ENCODE results near the gene BBS1.
"Not testable (repeated sequence)": the region's sequence is repeated elsewhere in the genome, so short reads cannot be mapped to it uniquely, and the experiment has no call there.

Gene BBS1

GRCh38 chr11:66540598-66540997, 30.2 kb downstream of the BBS1 start:
- not testable (repeated sequence) for H3K4me3 Mint-ChIP-seq; H3K27me3 Mint-ChIP-seq; ATAC-seq (replicated peaks; ENCODE audit: extremely low read depth, poor library complexity, severe bottlenecking); H3K9me3 Mint-ChIP-seq; DNase-seq (ENCODE audit: low spot score in 2 of 2); H3K27ac Mint-ChIP-seq (ENCODE audit: low read depth)
- Mint-ChIP-seq H3K36me3 (ENCODE audit: insufficient read depth) (peaks cover 34% of the 10 kb centered on the region), H3K4me1 (peaks cover 45% of the 10 kb centered on the region)

GRCh38 chr11:66541892-66542291, 31.5 kb downstream of the BBS1 start:
- H3K4me3 Mint-ChIP-seq = peak overlapping the region; percentile 16
- DNase-seq (ENCODE audit: low spot score in 2 of 2) (no peak), ATAC-seq (replicated peaks; ENCODE audit: extremely low read depth, poor library complexity, severe bottlenecking) (no peak)
- H3K4me1 Mint-ChIP-seq = peaks cover 42% of the 10 kb centered on the region
- peaks cover 26% of the 10 kb centered on the region for H3K36me3 Mint-ChIP-seq (ENCODE audit: insufficient read depth)
- H3K9me3 Mint-ChIP-seq = no peaks in the 10 kb centered on the region
- H3K27me3 Mint-ChIP-seq = no peaks in the 10 kb centered on the region
- H3K27ac Mint-ChIP-seq (ENCODE audit: low read depth) = peak overlapping the region; percentile 82

GRCh38 chr11:66542362-66542761, 31.9 kb downstream of the BBS1 start:
- H3K36me3 Mint-ChIP-seq (ENCODE audit: insufficient read depth) = peaks cover 21% of the 10 kb centered on the region
- no peak for DNase-seq (ENCODE audit: low spot score in 2 of 2)
- no peak for ATAC-seq (replicated peaks; ENCODE audit: extremely low read depth, poor library complexity, severe bottlenecking)
- H3K4me1 Mint-ChIP-seq = peaks cover 42% of the 10 kb centered on the region
- peak overlapping the region; percentile 6 for H3K4me3 Mint-ChIP-seq
- H3K27me3 Mint-ChIP-seq = no peaks in the 10 kb centered on the region
- H3K27ac Mint-ChIP-seq (ENCODE audit: low read depth) = peak overlapping the region; percentile 82
- no peaks in the 10 kb centered on the region for H3K9me3 Mint-ChIP-seq

- Mint-ChIP-seq H3K4me1 (peaks cover 42% of the 10 kb centered on the region), H3K4me3 (peak overlapping the region; percentile 82), H3K27me3 (no peaks in the 10 kb centered on the region), H3K27ac (ENCODE audit: low read depth) (peak overlapping the region; percentile 82), H3K36me3 (ENCODE audit: insufficient read depth) (peaks cover 21% of the 10 kb centered on the region), H3K9me3 (no peaks in the 10 kb centered on the region)
- DNase-seq (ENCODE audit: low spot score in 2 of 2) = peak; percentile 52 to 71
- ATAC-seq (replicated peaks; ENCODE audit: extremely low read depth, poor library complexity, severe bottlenecking) = peak; percentile 81
Observed at GRCh38 chr11:66543263-66544107, 33.0 kb downstream of the BBS1 start.

GRCh38 chr11:66544952-66545351, 34.5 kb downstream of the BBS1 start:
- ATAC-seq (replicated peaks; ENCODE audit: extremely low read depth, poor library complexity, severe bottlenecking); H3K27me3 Mint-ChIP-seq; DNase-seq (ENCODE audit: low spot score in 2 of 2); H3K9me3 Mint-ChIP-seq: not testable (repeated sequence)
- H3K4me3 Mint-ChIP-seq = peak overlapping the region; percentile 82
- peaks cover 42% of the 10 kb centered on the region for H3K4me1 Mint-ChIP-seq
- peaks cover 21% of the 10 kb centered on the region for H3K36me3 Mint-ChIP-seq (ENCODE audit: insufficient read depth)
- H3K27ac Mint-ChIP-seq (ENCODE audit: low read depth) = peak overlapping the region; percentile 84

GRCh38 chr11:66545701-66546367, 35.4 kb downstream of the BBS1 start, which contains the start of gene ZDHHC24:
Gene ZDHHC24, minus strand, starts transcription at chr11:66546048. Its CDS starts 45 bp downstream, at chr11:66546003.
- DNase-seq (ENCODE audit: low spot score in 2 of 2) = peak; percentile 72 to 80
- H3K4me3 Mint-ChIP-seq = peak within 1 kb of the TSS; percentile 82
- no peaks in the 10 kb centered on the region for H3K9me3 Mint-ChIP-seq
- peak within 1 kb of the TSS; percentile 84 for H3K27ac Mint-ChIP-seq (ENCODE audit: low read depth)
- peak; percentile 75 for ATAC-seq (replicated peaks; ENCODE audit: extremely low read depth, poor library complexity, severe bottlenecking)
- peaks cover 42% of the 10 kb centered on the region for H3K4me1 Mint-ChIP-seq
- peaks cover 17% of the 10 kb centered on the region for H3K36me3 Mint-ChIP-seq (ENCODE audit: insufficient read depth)
- no peaks in the 10 kb centered on the region for H3K27me3 Mint-ChIP-seq

- Mint-ChIP-seq H3K4me1 (peaks cover 38% of the 10 kb centered on the region), H3K4me3 (peak within 1 kb of the TSS; percentile 82), H3K36me3 (ENCODE audit: insufficient read depth) (peaks cover 11% of the 10 kb centered on the region), H3K9me3 (no peaks in the 10 kb centered on the region), H3K27me3 (no peaks in the 10 kb centered on the region), H3K27ac (ENCODE audit: low read depth) (peak within 1 kb of the TSS; percentile 84)
- DNase-seq (ENCODE audit: low spot score in 2 of 2) (no peak), ATAC-seq (replicated peaks; ENCODE audit: extremely low read depth, poor library complexity, severe bottlenecking) (no peak)
Observed at GRCh38 chr11:66546368-66546965, 36.0 kb downstream of the BBS1 start, which contains the start of gene ACTN3. Gene ACTN3, plus strand, starts transcription at chr11:66546903. Its CDS starts 35 bp downstream, at chr11:66546938.

- Mint-ChIP-seq H3K9me3 (no peaks in the 10 kb centered on the region), H3K27ac (ENCODE audit: low read depth) (peak overlapping the region; percentile 84), H3K27me3 (no peaks in the 10 kb centered on the region), H3K36me3 (ENCODE audit: insufficient read depth) (peaks cover 7% of the 10 kb centered on the region), H3K4me1 (peaks cover 32% of the 10 kb centered on the region), H3K4me3 (peak overlapping the region; percentile 82)
- DNase-seq (ENCODE audit: low spot score in 2 of 2) = no peak
- ATAC-seq (replicated peaks; ENCODE audit: extremely low read depth, poor library complexity, severe bottlenecking) = no peak
Observed at GRCh38 chr11:66546966-66547661, 36.7 kb downstream of the BBS1 start.

- Mint-ChIP-seq H3K27me3 (no peaks in the 10 kb centered on the region), H3K36me3 (ENCODE audit: insufficient read depth) (peaks cover 2% of the 10 kb centered on the region), H3K9me3 (no peaks in the 10 kb centered on the region), H3K4me1 (peaks cover 27% of the 10 kb centered on the region), H3K27ac (ENCODE audit: low read depth) (no peak overlapping the region), H3K4me3 (peak overlapping the region; percentile 82)
- ATAC-seq (replicated peaks; ENCODE audit: extremely low read depth, poor library complexity, severe bottlenecking) (no peak), DNase-seq (ENCODE audit: low spot score in 2 of 2) (no peak)
Observed at GRCh38 chr11:66547662-66548009, 37.2 kb downstream of the BBS1 start.

- Mint-ChIP-seq H3K36me3 (ENCODE audit: insufficient read depth) (peaks cover 1% of the 10 kb centered on the region), H3K27me3 (no peaks in the 10 kb centered on the region), H3K4me1 (peaks cover 23% of the 10 kb centered on the region), H3K4me3 (no peak overlapping the region), H3K27ac (ENCODE audit: low read depth) (no peak overlapping the region), H3K9me3 (no peaks in the 10 kb centered on the region)
- DNase-seq (ENCODE audit: low spot score in 2 of 2) (no peak), ATAC-seq (replicated peaks; ENCODE audit: extremely low read depth, poor library complexity, severe bottlenecking) (no peak)
Observed at GRCh38 chr11:66548041-66548440, 37.6 kb downstream of the BBS1 start.

- Mint-ChIP-seq H3K9me3 (no peaks in the 10 kb centered on the region), H3K4me3 (peak overlapping the region; percentile 8), H3K4me1 (peaks cover 13% of the 10 kb centered on the region), H3K36me3 (ENCODE audit: insufficient read depth) (peaks cover 1% of the 10 kb centered on the region), H3K27me3 (no peaks in the 10 kb centered on the region), H3K27ac (ENCODE audit: low read depth) (no peak overlapping the region)
- DNase-seq (ENCODE audit: low spot score in 2 of 2) (no peak), ATAC-seq (replicated peaks; ENCODE audit: extremely low read depth, poor library complexity, severe bottlenecking) (no peak)
Observed at GRCh38 chr11:66548774-66549630, 38.6 kb downstream of the BBS1 start.
